Smooth muscle cell (in vitro differentiated cells): Measurements from ENCODE around the gene RNF167. TPM values are rescaled to one million over a fixed set of nuclear protein-coding genes. Genes with fewer than 3 reads are reported as not detected.
A peak's percentile ranks its signal among the peaks of the same experiment; 100 is the strongest.

Experiments used
- DNase-seq: peaks from one replicate; lab custom pipeline; 2025; ENCODE audit not compliant: unreplicated experiment; lab: John Stamatoyannopoulos, UW
- H2AFZ ChIP-seq: fragments of 200-600 bp; sonication (generic); 2 replicates; pipeline ENCODE4 v1.6.0; 2016; ENCODE audit warnings: antibody characterized with exemption, low read depth, mild to moderate bottlenecking
- H3F3A ChIP-seq: fragments of 200-600 bp; sonication (generic); 2 replicates; pipeline ENCODE4 v1.6.0; 2017; ENCODE audit warnings: antibody characterized with exemption, low read depth
- H3K27ac ChIP-seq: fragments of 200-600 bp; sonication (generic); 2 replicates; pipeline ENCODE4 v1.5.1; 2016; ENCODE audit warnings: low read depth, mild to moderate bottlenecking
- H3K27me3 ChIP-seq: fragments of 200-600 bp; sonication (generic); 2 replicates; pipeline ENCODE4 v1.6.1; 2016; ENCODE audit warnings: low read depth, mild to moderate bottlenecking
- H3K36me3 ChIP-seq: fragments of 200-600 bp; sonication (generic); 2 replicates; pipeline ENCODE4 v1.5.1; 2016; ENCODE audit warnings: low read depth
- H3K4me1 ChIP-seq: fragments of 200-600 bp; sonication (generic); 2 replicates; pipeline ENCODE4 v1.5.1; 2016; ENCODE audit warnings: low read depth
- H3K4me2 ChIP-seq: fragments of 200-600 bp; sonication (generic); 2 replicates; pipeline ENCODE4 v1.6.0; 2016; ENCODE audit warnings: mild to moderate bottlenecking
- H3K4me3 ChIP-seq: fragments of 200-600 bp; sonication (generic); 2 replicates; pipeline ENCODE4 v1.5.1; 2016; ENCODE audit warnings: mild to moderate bottlenecking
- H3K79me2 ChIP-seq: fragments of 200-600 bp; sonication (generic); 2 replicates; pipeline ENCODE4 v1.6.0; 2016; ENCODE audit warnings: low read depth, mild to moderate bottlenecking
- H3K9ac ChIP-seq: fragments of 200-600 bp; sonication (generic); 2 replicates; pipeline ENCODE4 v1.6.0; 2016; ENCODE audit warnings: low read depth
- H3K9me3 ChIP-seq: fragments of 200-600 bp; sonication (generic); replicated peaks from 2 replicates; pipeline ENCODE4 v1.5.1; 2016; ENCODE audit warnings: low read depth
- H4K20me1 ChIP-seq: fragments of 200-600 bp; sonication (generic); 2 replicates; pipeline ENCODE4 v1.6.0; 2016; ENCODE audit warnings: low read depth
- WGBS: methylation state at CpG from one replicate; pipeline ENCODE4 v1.1.7; 2016; ENCODE audit warnings: low lambda C conversion rate; 5-methylcytosine and 5-hydroxymethylcytosine counted together
- polyA plus RNA-seq: library from polyadenylated mRNA; unstranded; fragments of >200 nt; fragmentation: Nextera tagmentation; extraction: Ambion mirVana; gene quantifications from 2 replicates; pipeline ENCODE4 v1.2.1, GENCODE V29; 2016
- total RNA-seq: library from RNA; depleted of rRNA; stranded (reverse); fragments of >200 nt; gene quantifications from 2 replicates; pipeline ENCODE4 v1.2.3, GENCODE V29; 2014
- TF ChIP-seq, protein P1 (sequence below): fragments of 200-600 bp; sonication (generic); IDR thresholded peaks from 2 replicates; pipeline ENCODE4 v1.5.1; 2017; ENCODE audit warnings: borderline replicate concordance, mild to moderate bottlenecking, antibody characterized with exemption; ENCODE audit not compliant: insufficient read depth, poor library complexity, severe bottlenecking

Gene RNF167
- total and polyA plus RNA-seq, 2 experiments from 2014 or later: 39.6 to 59.4 TPM

DNA sequence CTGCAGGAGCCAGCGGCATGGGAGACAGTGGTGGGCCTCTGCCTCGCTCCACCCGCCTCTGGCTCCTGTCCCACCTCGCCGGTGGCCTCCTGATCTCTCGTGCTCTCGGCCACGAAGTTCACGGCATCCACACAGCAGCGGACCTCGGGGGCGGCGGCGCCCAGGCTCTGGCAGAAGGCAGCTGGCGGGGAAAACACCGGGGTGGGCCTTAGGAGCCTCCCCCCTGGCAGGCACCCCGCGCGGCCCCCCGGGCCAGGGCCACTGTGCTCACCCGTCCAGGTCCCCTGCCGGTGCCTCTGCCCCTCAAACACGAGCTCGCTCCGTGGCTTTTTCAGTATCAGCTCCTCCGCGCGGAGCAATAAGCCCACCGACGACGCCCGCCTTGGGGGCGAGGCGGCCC lies 41.1 kb upstream of the RNF167 start:
- 49% methylated on average over 15 of the region's 34 CpGs for WGBS
- Histone ChIP-seq H4K20me1 (no peaks in the 10 kb centered on the region), H3K36me3 (no peaks in the 10 kb centered on the region), H3K4me1 (no peaks in the 10 kb centered on the region), H3K27me3 (no peaks in the 10 kb centered on the region), H3K4me3 (peak overlapping the region; percentile 65), H3K27ac (peak overlapping the region; percentile 75), H3K79me2 (no peaks in the 10 kb centered on the region), H3K9ac (peak overlapping the region; percentile 88), H3F3A (peaks cover 8% of the 10 kb centered on the region), H3K4me2 (peak overlapping the region; percentile 82), H3K9me3 (no peaks in the 10 kb centered on the region), H2AFZ (no peak overlapping the region)
- no peak for DNase-seq
- TF ChIP-seq, protein P1, sequence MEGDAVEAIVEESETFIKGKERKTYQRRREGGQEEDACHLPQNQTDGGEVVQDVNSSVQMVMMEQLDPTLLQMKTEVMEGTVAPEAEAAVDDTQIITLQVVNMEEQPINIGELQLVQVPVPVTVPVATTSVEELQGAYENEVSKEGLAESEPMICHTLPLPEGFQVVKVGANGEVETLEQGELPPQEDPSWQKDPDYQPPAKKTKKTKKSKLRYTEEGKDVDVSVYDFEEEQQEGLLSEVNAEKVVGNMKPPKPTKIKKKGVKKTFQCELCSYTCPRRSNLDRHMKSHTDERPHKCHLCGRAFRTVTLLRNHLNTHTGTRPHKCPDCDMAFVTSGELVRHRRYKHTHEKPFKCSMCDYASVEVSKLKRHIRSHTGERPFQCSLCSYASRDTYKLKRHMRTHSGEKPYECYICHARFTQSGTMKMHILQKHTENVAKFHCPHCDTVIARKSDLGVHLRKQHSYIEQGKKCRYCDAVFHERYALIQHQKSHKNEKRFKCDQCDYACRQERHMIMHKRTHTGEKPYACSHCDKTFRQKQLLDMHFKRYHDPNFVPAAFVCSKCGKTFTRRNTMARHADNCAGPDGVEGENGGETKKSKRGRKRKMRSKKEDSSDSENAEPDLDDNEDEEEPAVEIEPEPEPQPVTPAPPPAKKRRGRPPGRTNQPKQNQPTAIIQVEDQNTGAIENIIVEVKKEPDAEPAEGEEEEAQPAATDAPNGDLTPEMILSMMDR: no peak

DNA sequence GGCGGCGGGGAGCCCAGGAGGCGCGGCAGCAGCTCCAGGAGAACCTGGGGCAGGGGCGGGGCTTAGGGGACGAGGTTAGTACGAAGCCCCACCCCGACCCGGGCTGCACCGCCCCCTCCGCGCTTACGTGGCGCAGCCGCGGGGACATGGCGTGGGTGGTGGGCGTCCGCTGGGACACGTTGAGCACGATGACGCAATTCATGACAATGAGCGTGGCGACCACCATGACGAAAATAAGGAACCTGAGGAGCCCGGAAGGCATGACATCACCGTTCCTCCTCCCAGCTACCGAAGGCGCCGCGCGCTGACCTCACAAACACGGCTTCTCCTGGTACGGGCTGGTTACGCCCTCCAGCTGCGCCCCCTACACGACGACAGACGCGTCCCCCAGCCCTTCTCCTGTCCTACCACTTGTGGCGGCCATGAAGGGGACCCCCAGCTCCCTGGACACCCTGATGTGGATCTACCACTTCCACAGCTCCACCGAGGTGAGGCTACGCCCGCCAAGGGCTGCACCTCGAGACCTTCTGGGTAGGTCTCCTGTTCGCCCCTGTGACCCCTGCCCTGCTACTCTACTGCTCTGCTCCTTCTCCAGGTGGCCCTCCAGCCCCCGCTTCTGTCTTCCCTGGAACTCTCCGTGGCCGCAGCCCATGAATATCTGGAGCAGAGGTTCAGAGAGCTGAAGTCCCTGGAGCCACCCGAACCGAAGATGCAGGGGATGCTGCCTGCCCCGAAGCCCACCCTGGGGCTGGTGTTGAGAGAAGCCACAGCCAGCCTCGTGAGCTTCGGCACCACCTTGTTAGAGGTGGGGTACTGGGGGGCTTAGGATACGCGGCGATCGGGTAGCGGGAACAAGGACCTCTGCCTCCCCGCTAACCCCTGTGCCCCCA lies 40.5 kb upstream of the RNF167 start, which contains the start of gene C17orf107:
TSS of gene C17orf107 (plus strand) at position 196 of the 890 bp plus-strand sequence. CDS start at position 423, 227 bp downstream.
- Histone ChIP-seq H3K27me3 (no peaks in the 10 kb centered on the region), H3K4me2 (peak within 1 kb of the TSS; percentile 82), H3K4me1 (no peaks in the 10 kb centered on the region), H3K79me2 (no peaks in the 10 kb centered on the region), H3K36me3 (no peaks in the 10 kb centered on the region), H3K27ac (peak within 1 kb of the TSS; percentile 75), H3K9ac (peak within 1 kb of the TSS; percentile 88), H3K4me3 (peak within 1 kb of the TSS; percentile 65), H3K9me3 (no peaks in the 10 kb centered on the region), H3F3A (peaks cover 8% of the 10 kb centered on the region), H4K20me1 (no peaks in the 10 kb centered on the region), H2AFZ (no peak within 1 kb of the TSS)
- TF ChIP-seq, protein P1: no peak
- WGBS: 28% methylated on average over 40 of the region's 60 CpGs
- DNase-seq: peak; percentile 43

DNA sequence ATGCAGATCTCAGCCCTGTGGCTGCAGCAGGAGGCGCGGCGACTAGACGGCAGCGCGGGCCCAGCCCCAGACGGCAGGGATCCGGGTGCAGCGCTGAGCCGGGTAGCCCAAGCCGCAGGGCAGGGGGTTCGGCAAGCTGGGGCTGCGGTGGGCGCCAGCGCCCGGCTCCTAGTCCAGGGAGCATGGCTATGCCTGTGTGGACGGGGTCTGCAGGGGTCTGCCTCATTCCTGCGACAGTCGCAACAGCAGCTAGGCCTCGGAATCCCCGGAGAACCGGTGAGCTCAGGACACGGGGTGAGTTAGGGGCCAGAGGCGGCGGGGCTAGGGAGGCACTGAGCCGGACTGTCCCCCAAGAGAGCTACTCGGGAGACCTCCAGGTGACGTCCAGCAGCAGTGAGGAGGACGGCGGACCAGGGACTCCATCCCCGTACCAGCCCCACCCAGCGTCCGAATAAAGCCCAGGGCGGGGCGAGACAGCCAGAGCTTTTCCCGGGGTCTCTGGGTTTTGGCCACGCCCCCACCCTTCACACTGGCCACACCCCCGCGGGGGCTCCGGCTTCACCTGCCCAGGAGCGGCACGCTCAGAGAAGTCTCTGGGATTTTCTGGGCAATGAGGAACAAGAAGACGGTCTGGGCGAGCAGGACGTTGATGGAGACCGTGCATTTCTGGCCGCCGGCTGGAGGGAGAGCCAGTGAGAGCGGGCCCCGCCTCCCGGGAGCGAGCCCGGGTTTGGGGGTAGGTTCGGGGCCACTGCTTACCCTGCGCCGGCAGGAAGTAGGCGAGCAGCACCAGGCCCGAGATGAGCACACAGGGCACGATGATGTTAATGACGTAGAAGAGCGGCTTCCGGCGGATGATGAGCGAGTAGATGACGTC lies 39.6 kb upstream of the RNF167 start:
- 50% methylated on average over 65 of the region's 65 CpGs for WGBS
- Histone ChIP-seq H3F3A (peaks cover 8% of the 10 kb centered on the region), H2AFZ (no peak overlapping the region), H3K4me3 (peak overlapping the region; percentile 65), H3K9me3 (no peaks in the 10 kb centered on the region), H3K79me2 (no peaks in the 10 kb centered on the region), H3K27me3 (no peaks in the 10 kb centered on the region), H3K36me3 (no peaks in the 10 kb centered on the region), H3K27ac (peak overlapping the region; percentile 69), H3K4me1 (no peaks in the 10 kb centered on the region), H3K4me2 (peak overlapping the region; percentile 82), H4K20me1 (no peaks in the 10 kb centered on the region), H3K9ac (peak overlapping the region; percentile 88)
- no peak for DNase-seq
- TF ChIP-seq, protein P1: no peak
